ENCODE results near the gene HMCN2. TPM values are rescaled to one million over a fixed set of nuclear protein-coding genes. Genes with fewer than 3 reads are reported as not detected.

The HMCN2 gene
- total RNA-seq, 6 experiments from 2014 or later: under 0.01 to 0.05 (median 0.02) TPM; not detected in 3

- H3K36me3 Mint-ChIP-seq (ENCODE audit: low read depth): no peaks in the 10 kb centered on the region
- no peak overlapping the region for H3K27ac Mint-ChIP-seq
- H3K4me3 Mint-ChIP-seq: no peak overlapping the region
- DNase-seq: no peak
- H3K4me1 Mint-ChIP-seq (ENCODE audit: low read depth): no peaks in the 10 kb centered on the region
- peaks cover 5% of the 10 kb centered on the region; the same call in 1 of the 2 replicates for H3K27me3 Mint-ChIP-seq (ENCODE audit: insufficient read depth)
- TF ChIP-seq, protein P1, sequence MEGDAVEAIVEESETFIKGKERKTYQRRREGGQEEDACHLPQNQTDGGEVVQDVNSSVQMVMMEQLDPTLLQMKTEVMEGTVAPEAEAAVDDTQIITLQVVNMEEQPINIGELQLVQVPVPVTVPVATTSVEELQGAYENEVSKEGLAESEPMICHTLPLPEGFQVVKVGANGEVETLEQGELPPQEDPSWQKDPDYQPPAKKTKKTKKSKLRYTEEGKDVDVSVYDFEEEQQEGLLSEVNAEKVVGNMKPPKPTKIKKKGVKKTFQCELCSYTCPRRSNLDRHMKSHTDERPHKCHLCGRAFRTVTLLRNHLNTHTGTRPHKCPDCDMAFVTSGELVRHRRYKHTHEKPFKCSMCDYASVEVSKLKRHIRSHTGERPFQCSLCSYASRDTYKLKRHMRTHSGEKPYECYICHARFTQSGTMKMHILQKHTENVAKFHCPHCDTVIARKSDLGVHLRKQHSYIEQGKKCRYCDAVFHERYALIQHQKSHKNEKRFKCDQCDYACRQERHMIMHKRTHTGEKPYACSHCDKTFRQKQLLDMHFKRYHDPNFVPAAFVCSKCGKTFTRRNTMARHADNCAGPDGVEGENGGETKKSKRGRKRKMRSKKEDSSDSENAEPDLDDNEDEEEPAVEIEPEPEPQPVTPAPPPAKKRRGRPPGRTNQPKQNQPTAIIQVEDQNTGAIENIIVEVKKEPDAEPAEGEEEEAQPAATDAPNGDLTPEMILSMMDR (IDR thresholded peaks at IDR 0.05): no peak
- H3K9me3 Mint-ChIP-seq: no peaks in the 10 kb centered on the region
Observed at GRCh38 chr9:130345897-130346385, 80.4 kb downstream of the HMCN2 start.

GRCh38 chr9:130346431-130346830, 80.9 kb downstream of the HMCN2 start:
- Mint-ChIP-seq H3K27me3 (ENCODE audit: insufficient read depth) (peaks cover 6% of the 10 kb centered on the region; the same call in 1 of the 2 replicates), H3K27ac (no peak overlapping the region), H3K4me3 (no peak overlapping the region), H3K36me3 (ENCODE audit: low read depth) (no peaks in the 10 kb centered on the region), H3K9me3 (no peaks in the 10 kb centered on the region), H3K4me1 (ENCODE audit: low read depth) (no peaks in the 10 kb centered on the region)
- TF ChIP-seq, protein P1 (IDR thresholded peaks at IDR 0.05): no peak
- DNase-seq: no peak

GRCh38 chr9:130347036-130347435, 81.5 kb downstream of the HMCN2 start:
- no peak overlapping the region for H3K27ac Mint-ChIP-seq
- peaks cover 6% of the 10 kb centered on the region; the same call in 1 of the 2 replicates for H3K27me3 Mint-ChIP-seq (ENCODE audit: insufficient read depth)
- DNase-seq: no peak
- H3K36me3 Mint-ChIP-seq (ENCODE audit: low read depth): no peaks in the 10 kb centered on the region
- no peaks in the 10 kb centered on the region for H3K9me3 Mint-ChIP-seq
- no peak overlapping the region for H3K4me3 Mint-ChIP-seq
- TF ChIP-seq, protein P1 (IDR thresholded peaks at IDR 0.05): no peak
- no peaks in the 10 kb centered on the region for H3K4me1 Mint-ChIP-seq (ENCODE audit: low read depth)

- Mint-ChIP-seq H3K27me3 (ENCODE audit: insufficient read depth) (peaks cover 6% of the 10 kb centered on the region; the same call in 1 of the 2 replicates), H3K9me3 (no peaks in the 10 kb centered on the region), H3K4me3 (no peak overlapping the region), H3K27ac (no peak overlapping the region), H3K36me3 (ENCODE audit: low read depth) (no peaks in the 10 kb centered on the region), H3K4me1 (ENCODE audit: low read depth) (no peaks in the 10 kb centered on the region)
- TF ChIP-seq, protein P1 (IDR thresholded peaks at IDR 0.05): no peak
- DNase-seq: no peak
Observed at GRCh38 chr9:130347931-130348330, 82.4 kb downstream of the HMCN2 start.

DNA sequence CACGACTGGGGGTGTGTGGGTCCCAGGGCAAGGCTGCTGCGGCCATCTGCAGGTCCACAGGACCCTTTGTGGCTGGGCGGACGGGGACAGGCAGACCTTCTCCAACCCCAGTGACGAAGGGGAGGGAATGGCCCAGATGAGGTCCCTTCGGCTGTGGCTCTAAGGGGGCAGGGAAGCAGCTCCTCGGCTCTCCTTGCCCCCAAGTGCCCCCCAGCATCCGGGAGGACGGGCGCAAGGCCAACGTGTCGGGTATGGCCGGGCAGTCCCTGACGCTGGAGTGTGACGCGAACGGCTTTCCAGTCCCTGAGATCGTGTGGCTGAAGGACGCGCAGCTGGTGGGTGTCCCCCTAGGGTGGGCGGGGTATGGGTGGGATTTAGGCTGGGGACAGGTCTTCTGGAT, 82.8 kb downstream of the HMCN2 start:
- no peak for DNase-seq
- TF ChIP-seq, protein P1 (IDR thresholded peaks at IDR 0.05): no peak
- Mint-ChIP-seq H3K27ac (no peak overlapping the region), H3K36me3 (ENCODE audit: low read depth) (no peaks in the 10 kb centered on the region), H3K4me1 (ENCODE audit: low read depth) (no peaks in the 10 kb centered on the region), H3K4me3 (no peak overlapping the region), H3K9me3 (no peaks in the 10 kb centered on the region), H3K27me3 (ENCODE audit: insufficient read depth) (peaks cover 6% of the 10 kb centered on the region; the same call in 1 of the 2 replicates)
